Renal cortex interstitium (tissue), 11 donors: ENCODE data around the gene TMEM135. TPM values are rescaled to one million over a fixed set of nuclear protein-coding genes. Genes with fewer than 3 reads are reported as not detected.
"Not testable (repeated sequence)": the region's sequence is repeated elsewhere in the genome, so short reads cannot be mapped to it uniquely, and the experiment has no call there.

Experiments
- DNase-seq, 11 donors: peaks; one replicate each; pipeline ENCODE4 v3.0.0-alpha.2; 2013; ENCODE audit warnings: low read depth in 9 of 11, low spot score in 4 of 11; ENCODE audit errors: extremely low read depth in 1 of 11
- polyA plus RNA-seq, 3 donors: library from polyadenylated mRNA; unstranded; fragments of 120-200 nt; gene quantifications; one replicate each; pipeline ENCODE4 v1.2.1, GENCODE V29; 2013; ENCODE audit not compliant: insufficient read length in 3 of 3

Gene TMEM135
- polyA plus RNA-seq, 3 donors = 33.4 to 43.3 (median 37.9) TPM

- DNase-seq = no peak
Observed at GRCh38 chr11:87174870-87175269, 137.1 kb downstream of the TMEM135 start.

- no peak for DNase-seq
Observed at GRCh38 chr11:87176044-87176443, 138.3 kb downstream of the TMEM135 start.

- no peak for DNase-seq
Observed at GRCh38 chr11:87179621-87180020, 141.9 kb downstream of the TMEM135 start.

- DNase-seq = no peak
Observed at GRCh38 chr11:87180742-87181141, 143.0 kb downstream of the TMEM135 start.

- no peak for DNase-seq
Observed at GRCh38 chr11:87181143-87181542, 143.4 kb downstream of the TMEM135 start.

- no peak for DNase-seq
Observed at GRCh38 chr11:87185228-87185627, 147.5 kb downstream of the TMEM135 start.

- peak in 2 of 11 donors; percentile 8 to 20 for DNase-seq
Observed at GRCh38 chr11:87187076-87187475, 149.3 kb downstream of the TMEM135 start.

- DNase-seq = no peak
Observed at GRCh38 chr11:87187930-87188329, 150.2 kb downstream of the TMEM135 start.

- not testable (repeated sequence) for DNase-seq
Observed at GRCh38 chr11:87188396-87188795, 150.7 kb downstream of the TMEM135 start.

- not testable (repeated sequence) for DNase-seq
Observed at GRCh38 chr11:87188921-87189320, 151.2 kb downstream of the TMEM135 start.

- DNase-seq = no peak
Observed at GRCh38 chr11:87190071-87190470, 152.3 kb downstream of the TMEM135 start.

GRCh38 chr11:87193756-87194470 lies 156.2 kb downstream of the TMEM135 start:
- DNase-seq = peak in 4 of 11 donors; percentile 4 to 13 (median 10)

- no peak for DNase-seq
Observed at GRCh38 chr11:87194985-87195820, 157.5 kb downstream of the TMEM135 start.

- DNase-seq = no peak
Observed at GRCh38 chr11:87198266-87198881, 160.6 kb downstream of the TMEM135 start.

- DNase-seq = no peak
Observed at GRCh38 chr11:87201376-87201775, 163.6 kb downstream of the TMEM135 start.

GRCh38 chr11:87203907-87204602 lies 166.3 kb downstream of the TMEM135 start:
- DNase-seq = no peak

GRCh38 chr11:87212891-87213290 lies 175.2 kb downstream of the TMEM135 start:
- no peak for DNase-seq

GRCh38 chr11:87213444-87213843 lies 175.7 kb downstream of the TMEM135 start:
- no peak for DNase-seq

GRCh38 chr11:87215236-87215635 lies 177.5 kb downstream of the TMEM135 start:
- DNase-seq = no peak
